Activated CD4-positive, alpha-beta T cell treated with anti-CD3 and anti-CD28 coated beads, Interleukin-2, amount 10 ng/mL, durations not matched to agents 24 days and 14 days (primary cell): ENCODE data around the gene AARSD1. TPM values are rescaled to one million over a fixed set of nuclear protein-coding genes. Genes with fewer than 3 reads are reported as not detected.
A peak's percentile ranks its signal among the peaks of the same experiment; 100 is the strongest.
"Not testable (repeated sequence)": the region's sequence is repeated elsewhere in the genome, so short reads cannot be mapped to it uniquely, and the experiment has no call there.

ENCODE experiments used
- DNase-seq: peaks from one replicate; pipeline ENCODE4 v3.0.0; 2022
- H3K27ac Mint-ChIP-seq: one replicate; pipeline ENCODE4 v1.8.0; 2022; ENCODE audit warnings: mild to moderate bottlenecking, mixed read lengths
- H3K27me3 Mint-ChIP-seq: one replicate; pipeline ENCODE4 v1.8.0; 2022; ENCODE audit warnings: mixed read lengths
- H3K36me3 Mint-ChIP-seq: one replicate; pipeline ENCODE4 v1.8.0; 2022; ENCODE audit warnings: low read depth, mild to moderate bottlenecking, mixed read lengths
- H3K4me1 Mint-ChIP-seq: one replicate; pipeline ENCODE4 v1.8.0; 2021; ENCODE audit warnings: mixed read lengths
- H3K4me3 Mint-ChIP-seq: one replicate; pipeline ENCODE4 v1.8.0; 2022; ENCODE audit warnings: mild to moderate bottlenecking, moderate library complexity, mixed read lengths
- H3K9me3 Mint-ChIP-seq: one replicate; pipeline ENCODE4 v1.8.0; 2021; ENCODE audit warnings: mixed read lengths
- intact Hi-C: fragments of 100-400 bp; cut with micrococcal nuclease; formaldehyde crosslinking; loops from one replicate; pipeline ENCODE4 v1.15.1; 2023
- total RNA-seq: library from RNA; stranded (reverse); gene quantifications from 2 replicates; pipeline ENCODE4 v1.2.3, GENCODE V29; 2022

The AARSD1 gene
- total RNA-seq, 1 donor from 2014 or later = 78.2 TPM

- peaks cover 4% of the 10 kb centered on the region for H3K4me1 Mint-ChIP-seq
- H3K4me3 Mint-ChIP-seq = no peak overlapping the region
- no peak for DNase-seq
- no peaks in the 10 kb centered on the region for H3K9me3 Mint-ChIP-seq
- H3K27ac Mint-ChIP-seq = no peak overlapping the region
- intact Hi-C loops = no loop called here
- no peaks in the 10 kb centered on the region for H3K27me3 Mint-ChIP-seq
- peaks cover 4% of the 10 kb centered on the region for H3K36me3 Mint-ChIP-seq
Measured at GRCh38 chr17:42969001-42969581, 4.8 kb upstream of the AARSD1 start.

- H3K4me3 Mint-ChIP-seq = no peak overlapping the region
- peaks cover 9% of the 10 kb centered on the region for H3K4me1 Mint-ChIP-seq
- peaks cover 7% of the 10 kb centered on the region for H3K36me3 Mint-ChIP-seq
- intact Hi-C loops = no loop called here
- H3K27me3 Mint-ChIP-seq = no peaks in the 10 kb centered on the region
- H3K27ac Mint-ChIP-seq = no peak overlapping the region
- no peak for DNase-seq
- H3K9me3 Mint-ChIP-seq = no peaks in the 10 kb centered on the region
Measured at GRCh38 chr17:42967925-42968324, 3.7 kb upstream of the AARSD1 start.

GRCh38 chr17:42953669-42954068, 10.6 kb downstream of the AARSD1 start:
- Mint-ChIP-seq H3K27me3 (no peaks in the 10 kb centered on the region), H3K4me1 (peaks cover 7% of the 10 kb centered on the region), H3K36me3 (peaks cover 60% of the 10 kb centered on the region), H3K4me3 (no peak overlapping the region), H3K27ac (no peak overlapping the region), H3K9me3 (no peaks in the 10 kb centered on the region)
- intact Hi-C loops = no loop called here
- DNase-seq = no peak

GRCh38 chr17:42950044-42950783, 14.0 kb downstream of the AARSD1 start:
- Mint-ChIP-seq H3K9me3 (no peaks in the 10 kb centered on the region), H3K4me3 (no peak overlapping the region), H3K36me3 (peaks cover 45% of the 10 kb centered on the region), H3K4me1 (peaks cover 5% of the 10 kb centered on the region), H3K27me3 (no peaks in the 10 kb centered on the region), H3K27ac (no peak overlapping the region)
- intact Hi-C loops = no loop called here
- no peak for DNase-seq

GRCh38 chr17:42946812-42947211, 17.4 kb downstream of the AARSD1 start:
- peaks cover 26% of the 10 kb centered on the region for H3K36me3 Mint-ChIP-seq
- no peak overlapping the region for H3K4me3 Mint-ChIP-seq
- no peaks in the 10 kb centered on the region for H3K4me1 Mint-ChIP-seq
- H3K27me3 Mint-ChIP-seq = no peaks in the 10 kb centered on the region
- DNase-seq = no peak
- intact Hi-C loops = no loop called here
- no peak overlapping the region for H3K27ac Mint-ChIP-seq
- no peaks in the 10 kb centered on the region for H3K9me3 Mint-ChIP-seq

GRCh38 chr17:42944211-42944610, 20.0 kb downstream of the AARSD1 start:
- intact Hi-C loops = no loop called here
- Mint-ChIP-seq H3K4me1 (no peaks in the 10 kb centered on the region), H3K27me3 (peaks cover 1% of the 10 kb centered on the region), H3K9me3 (no peaks in the 10 kb centered on the region), H3K27ac (no peak overlapping the region), H3K36me3 (peaks cover 7% of the 10 kb centered on the region), H3K4me3 (no peak overlapping the region)
- no peak for DNase-seq

GRCh38 chr17:42937712-42938596, 26.3 kb downstream of the AARSD1 start:
- H3K27ac Mint-ChIP-seq = no peak overlapping the region
- peak; percentile 73 for DNase-seq
- intact Hi-C loops = loop anchor here (10.0 kb wide), 1 partner anchor 213 kb away; no protein-coding TSS in a partner anchor
- H3K27me3 Mint-ChIP-seq = peaks cover 11% of the 10 kb centered on the region
- no peaks in the 10 kb centered on the region for H3K9me3 Mint-ChIP-seq
- no peaks in the 10 kb centered on the region for H3K36me3 Mint-ChIP-seq
- no peak overlapping the region for H3K4me3 Mint-ChIP-seq
- no peaks in the 10 kb centered on the region for H3K4me1 Mint-ChIP-seq

GRCh38 chr17:42929497-42929844, 34.8 kb downstream of the AARSD1 start:
- Mint-ChIP-seq H3K4me3 (no peak overlapping the region), H3K4me1 (peaks cover 10% of the 10 kb centered on the region), H3K27ac (no peak overlapping the region), H3K36me3 (no peaks in the 10 kb centered on the region), H3K27me3 (peaks cover 5% of the 10 kb centered on the region), H3K9me3 (no peaks in the 10 kb centered on the region)
- DNase-seq = no peak
- intact Hi-C loops = loop anchor here (5.0 kb wide), 2 partner anchors 87 to 107 kb away; partner anchors contain the start of genes AOC2 and BECN1

GRCh38 chr17:42928714-42929496, 35.3 kb downstream of the AARSD1 start:
- peak; percentile 70 for DNase-seq
- H3K4me1 Mint-ChIP-seq = peaks cover 10% of the 10 kb centered on the region
- intact Hi-C loops = loop anchor here (5.0 kb wide), 2 partner anchors 87 to 107 kb away; partner anchors contain the start of genes AOC2 and BECN1
- peak overlapping the region; percentile 25 for H3K27ac Mint-ChIP-seq
- peaks cover 2% of the 10 kb centered on the region for H3K27me3 Mint-ChIP-seq
- no peak overlapping the region for H3K4me3 Mint-ChIP-seq
- H3K9me3 Mint-ChIP-seq = no peaks in the 10 kb centered on the region
- no peaks in the 10 kb centered on the region for H3K36me3 Mint-ChIP-seq

- H3K4me3 Mint-ChIP-seq = no peak overlapping the region
- intact Hi-C loops = loop anchor here (5.0 kb wide), 2 partner anchors 83 to 103 kb away; partner anchors contain the start of genes AOC2 and BECN1
- H3K4me1 Mint-ChIP-seq = peaks cover 7% of the 10 kb centered on the region
- H3K36me3 Mint-ChIP-seq = no peaks in the 10 kb centered on the region
- no peak for DNase-seq
- H3K27ac Mint-ChIP-seq = no peak overlapping the region
- H3K9me3 Mint-ChIP-seq = no peaks in the 10 kb centered on the region
- peaks cover 23% of the 10 kb centered on the region for H3K27me3 Mint-ChIP-seq
Measured at GRCh38 chr17:42924891-42925290, 39.4 kb downstream of the AARSD1 start.

GRCh38 chr17:42923472-42923871, 40.8 kb downstream of the AARSD1 start:
- peaks cover 25% of the 10 kb centered on the region for H3K27me3 Mint-ChIP-seq
- H3K36me3 Mint-ChIP-seq, H3K4me1 Mint-ChIP-seq, intact Hi-C loops, DNase-seq, H3K4me3 Mint-ChIP-seq, H3K9me3 Mint-ChIP-seq, H3K27ac Mint-ChIP-seq: not testable (repeated sequence)

GRCh38 chr17:42922294-42922693, 42.0 kb downstream of the AARSD1 start:
- intact Hi-C loops = no loop called here
- no peak overlapping the region for H3K27ac Mint-ChIP-seq
- no peak for DNase-seq

GRCh38 chr17:42920922-42921321, 43.3 kb downstream of the AARSD1 start:
- intact Hi-C loops = no loop called here
- H3K4me3 Mint-ChIP-seq = no peak overlapping the region
- H3K4me1 Mint-ChIP-seq = no peaks in the 10 kb centered on the region
- H3K36me3 Mint-ChIP-seq = no peaks in the 10 kb centered on the region
- H3K27me3 Mint-ChIP-seq = peaks cover 25% of the 10 kb centered on the region
- DNase-seq = no peak
- H3K27ac Mint-ChIP-seq = no peak overlapping the region
- no peaks in the 10 kb centered on the region for H3K9me3 Mint-ChIP-seq

More at GRCh38 chr17:42922294-42922693, 42.0 kb downstream of the AARSD1 start:
- H3K4me1 Mint-ChIP-seq = no peaks in the 10 kb centered on the region
- no peak overlapping the region for H3K4me3 Mint-ChIP-seq
- no peaks in the 10 kb centered on the region for H3K36me3 Mint-ChIP-seq
- H3K9me3 Mint-ChIP-seq = no peaks in the 10 kb centered on the region
- H3K27me3 Mint-ChIP-seq = peaks cover 25% of the 10 kb centered on the region
